Omental fat pad (tissue), 4 donors: Measurements from ENCODE around the gene NFIX. TPM values are rescaled to one million over a fixed set of nuclear protein-coding genes. Genes with fewer than 3 reads are reported as not detected.

ENCODE experiments used
- ATAC-seq: fragments of 150-250 bp; one replicate; pipeline ENCODE4 v1.9.1; 2016; ENCODE audit warnings: mild to moderate bottlenecking, moderate library complexity; ENCODE audit not compliant: low FRiP score
- DNase-seq: peaks from one replicate; pipeline ENCODE4 v3.0.0-alpha.2; 2019; ENCODE audit warnings: low spot score
- CTCF ChIP-seq, 3 donors: fragments of 450-650 bp; IDR thresholded peaks; one replicate each; pipeline ENCODE4 v1.5.1; 2016 to 2017; ENCODE audit warnings: antibody characterized with exemption in 3 of 3, mild to moderate bottlenecking in 3 of 3, moderate library complexity in 2 of 3
- total RNA-seq, 4 donors: library from RNA; depleted of rRNA; stranded (reverse); fragments of >200 nt; gene quantifications; one replicate each; pipeline ENCODE4 v1.1.0, GENCODE V29; 2016

The NFIX gene
- total RNA-seq, 4 donors from 2014 or later = 39.5 to 53.1 (median 43.0) TPM

DNA sequence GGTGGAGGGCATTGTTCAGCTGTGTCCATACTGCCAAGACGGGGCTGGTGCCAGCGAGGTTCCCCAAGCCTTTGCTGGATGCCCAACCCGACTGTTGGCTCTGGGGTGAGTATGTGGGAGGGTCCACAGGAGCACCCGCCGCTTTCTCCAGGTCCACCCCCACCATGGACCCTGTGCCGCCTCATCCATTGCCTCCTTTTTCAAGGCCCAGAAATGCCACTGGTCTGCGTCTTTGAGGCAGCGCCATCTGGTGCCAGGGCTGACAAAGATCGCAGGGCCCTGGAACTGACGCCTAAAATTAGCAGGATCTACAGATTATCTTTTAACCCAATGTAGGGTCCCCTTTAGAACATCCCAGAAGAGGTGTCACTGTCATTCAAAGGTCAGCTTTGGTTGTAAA is 34.6 kb downstream of the NFIX start:
- DNase-seq (no peak), ATAC-seq (no peak)
- no peak for TF ChIP-seq CTCF (IDR thresholded peaks at IDR 0.05)

DNA sequence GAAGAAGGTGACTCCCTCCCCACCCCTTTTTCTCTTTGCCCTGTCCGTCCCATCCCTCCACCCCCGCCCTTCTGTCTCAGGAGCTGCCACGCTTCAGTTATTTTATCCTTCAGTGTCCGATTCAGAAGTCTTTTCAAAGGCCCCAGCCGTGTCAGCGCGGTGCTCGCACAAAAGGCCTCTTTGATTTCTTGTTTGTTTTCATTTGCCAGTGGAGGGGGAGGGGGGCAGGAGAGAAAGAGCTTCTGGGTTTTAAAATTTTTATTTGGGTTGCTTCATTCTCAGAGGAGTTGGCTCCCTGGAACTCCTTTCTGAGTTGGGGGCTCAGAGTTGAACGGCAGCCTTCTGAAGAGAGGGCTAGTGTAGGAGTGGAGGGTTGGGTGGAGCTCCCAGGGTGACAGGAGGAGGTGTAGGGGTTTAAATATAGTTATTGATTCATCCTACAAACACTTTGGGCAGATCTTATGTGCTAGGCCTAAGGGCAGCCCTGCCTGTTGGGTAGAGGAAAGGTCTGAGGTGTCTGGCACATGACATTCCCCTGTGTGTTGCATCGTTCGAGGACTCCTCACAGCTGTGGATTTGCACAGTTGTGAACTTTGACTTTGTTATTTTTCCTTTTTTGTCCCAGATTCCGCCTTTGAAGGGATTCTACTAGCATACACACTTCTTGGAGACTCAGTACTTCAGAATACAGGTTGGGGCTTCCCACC is 36.8 kb downstream of the NFIX start:
- ATAC-seq (no peak), DNase-seq (no peak)
- TF ChIP-seq CTCF (IDR thresholded peaks at IDR 0.05) = no peak

DNA sequence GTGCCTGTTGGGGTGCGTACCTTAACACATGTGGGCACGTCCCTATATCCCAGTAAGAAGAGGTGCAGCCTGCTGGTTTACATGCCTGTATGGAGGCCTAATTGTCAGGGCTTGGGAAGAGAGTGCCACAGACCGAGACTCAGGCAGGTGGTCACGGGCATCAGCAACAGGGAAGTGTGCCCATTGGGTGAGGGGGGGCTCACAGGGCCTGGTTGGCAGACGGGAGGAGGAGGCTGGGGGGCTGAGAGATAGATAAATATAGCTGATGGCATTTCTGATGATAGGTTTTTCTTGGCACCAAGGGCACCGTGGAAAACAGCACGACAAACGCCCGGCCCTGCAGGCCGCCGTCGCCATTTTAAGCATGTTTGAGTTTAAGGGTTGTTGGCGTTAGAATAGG is 37.6 kb downstream of the NFIX start:
- TF ChIP-seq CTCF (IDR thresholded peaks at IDR 0.05) = no peak
- ATAC-seq = no peak
- DNase-seq = no peak

DNA sequence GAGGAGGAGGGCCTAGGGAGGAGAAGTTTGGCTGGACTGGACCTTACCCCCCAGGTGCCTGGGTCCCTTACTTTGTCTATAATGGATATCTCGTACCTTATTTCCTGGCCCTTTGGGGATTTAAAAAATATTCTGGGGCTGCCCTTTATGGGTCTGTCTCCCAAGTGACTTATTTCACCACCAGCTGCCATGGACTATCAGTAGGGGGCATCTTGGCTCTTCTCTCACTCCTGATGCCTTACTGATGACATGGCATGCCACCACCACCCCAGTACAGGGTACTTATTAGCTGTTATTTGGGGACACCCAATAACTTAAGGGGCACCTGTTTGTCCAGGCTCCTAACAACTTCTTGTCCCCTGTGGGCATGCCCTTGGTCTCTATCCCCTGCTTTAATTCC is 38.0 kb downstream of the NFIX start:
- no peak for ATAC-seq
- no peak for TF ChIP-seq CTCF (IDR thresholded peaks at IDR 0.05)

GRCh38 chr19:13033819-13034611 is 38.7 kb downstream of the NFIX start:
- ATAC-seq (no peak), DNase-seq (no peak)
- TF ChIP-seq CTCF (IDR thresholded peaks at IDR 0.05) = no peak

More for the DNA sequence above, 38.0 kb downstream of the NFIX start:
- no peak for DNase-seq

DNA sequence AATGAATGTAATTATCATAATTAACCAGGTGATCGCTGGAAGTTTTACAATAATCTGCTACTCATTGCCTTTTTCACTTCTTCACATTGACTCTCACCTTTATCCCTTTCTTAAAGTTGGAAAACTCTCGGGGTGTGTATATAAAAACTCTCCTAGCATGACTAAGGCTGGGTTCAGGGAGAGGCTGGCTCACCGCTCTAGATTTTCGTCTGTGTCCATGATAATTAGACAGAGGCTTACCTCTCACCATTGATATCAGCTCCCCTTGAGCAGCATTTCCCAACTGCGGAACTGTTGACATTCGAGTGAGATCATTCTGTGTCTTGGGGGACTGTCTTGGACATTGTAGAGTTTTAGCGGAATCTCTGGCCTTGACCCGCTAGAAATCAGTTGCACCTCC is 39.4 kb downstream of the NFIX start:
- DNase-seq (no peak), ATAC-seq (no peak)
- no peak for TF ChIP-seq CTCF (IDR thresholded peaks at IDR 0.05)
